NT2/D1 (cell line): ENCODE measurements around the gene COX8A.

ENCODE experiments used
- SUZ12 ChIP-seq: IDR thresholded peaks from 2 replicates; pipeline ENCODE4 v1.6.1; 2011; ENCODE audit not compliant: insufficient read length, insufficient read depth; ENCODE audit errors: extremely low read depth
- YY1 ChIP-seq: IDR thresholded peaks from 2 replicates; pipeline ENCODE4 v1.6.1; 2011; ENCODE audit not compliant: insufficient read length, insufficient read depth
- ZNF274 ChIP-seq: IDR thresholded peaks from 2 replicates; pipeline ENCODE4 v1.6.1; 2011; ENCODE audit warnings: mild to moderate bottlenecking, low read depth, low read length

- TF ChIP-seq YY1 (no peak), ZNF274 (no peak), SUZ12 (no peak)
Measured at GRCh38 chr11:64014356-64014755, 39.9 kb downstream of the COX8A start.
